Endodermal cell (in vitro differentiated cells): ENCODE measurements around the gene CHN2. TPM values are rescaled to one million over a fixed set of nuclear protein-coding genes. Genes with fewer than 3 reads are reported as not detected.

ENCODE experiments used
- DNase-seq: peaks from one replicate; pipeline ENCODE4 v3.0.0-alpha.2; 2017
- H3K27ac ChIP-seq: 2 replicates; pipeline ENCODE4 v1.5.1; 2013; ENCODE audit warnings: mild to moderate bottlenecking, low read depth, low read length, moderate library complexity
- H3K27me3 ChIP-seq: 2 replicates; pipeline ENCODE4 v1.6.1; 2013; ENCODE audit warnings: mild to moderate bottlenecking, low read length, moderate library complexity; ENCODE audit not compliant: insufficient read depth, control insufficient read depth, poor library complexity, severe bottlenecking
- H3K36me3 ChIP-seq: 2 replicates; pipeline ENCODE4 v1.7.0; 2013; ENCODE audit warnings: mild to moderate bottlenecking, low read length, moderate library complexity; ENCODE audit not compliant: control insufficient read depth, insufficient read depth
- H3K4me1 ChIP-seq: one replicate; pipeline ENCODE4 v1.7.0; 2013; ENCODE audit warnings: low read length; ENCODE audit not compliant: control insufficient read depth, insufficient read depth
- H3K4me3 ChIP-seq: 2 replicates; pipeline ENCODE4 v1.5.1; 2013; ENCODE audit warnings: mild to moderate bottlenecking, low read length, moderate library complexity
- H3K9ac ChIP-seq: 2 replicates; pipeline ENCODE4 v1.6.1; 2013; ENCODE audit warnings: mild to moderate bottlenecking, low read length, moderate library complexity; ENCODE audit not compliant: poor library complexity, severe bottlenecking; ENCODE audit errors: extremely low read depth
- H3K9me3 ChIP-seq: 2 replicates; pipeline ENCODE4 v1.6.1; 2013; ENCODE audit warnings: mild to moderate bottlenecking, low read length, moderate library complexity; ENCODE audit not compliant: control insufficient read depth
- H3K27ac Mint-ChIP-seq: 2 replicates; pipeline ENCODE4 v1.8.0; 2020; ENCODE audit warnings: mixed read lengths
- H3K27me3 Mint-ChIP-seq: 2 replicates; pipeline ENCODE4 v1.8.0; 2021; ENCODE audit warnings: mild to moderate bottlenecking, mixed read lengths; ENCODE audit not compliant: insufficient read depth
- H3K36me3 Mint-ChIP-seq: 2 replicates; pipeline ENCODE4 v1.8.0; 2020; ENCODE audit warnings: low read depth, mixed read lengths
- H3K4me1 Mint-ChIP-seq: 2 replicates; pipeline ENCODE4 v1.8.0; 2020; ENCODE audit warnings: mixed read lengths
- H3K4me3 Mint-ChIP-seq: 2 replicates; pipeline ENCODE4 v1.8.0; 2020; ENCODE audit warnings: mild to moderate bottlenecking, moderate library complexity, mixed read lengths
- H3K9me3 Mint-ChIP-seq: 2 replicates; pipeline ENCODE4 v1.8.0; 2020; ENCODE audit warnings: mild to moderate bottlenecking, mixed read lengths
- CTCF ChIP-seq: fragments of 200-600 bp; sonication (generic); conservative IDR thresholded peaks from 2 replicates; pipeline ENCODE4 v1.5.0; 2021; ENCODE audit warnings: antibody characterized with exemption, mild to moderate bottlenecking
- WGBS, 2 experiments: methylation state at CpG; one replicate each; pipeline versions ENCODE4 v1.1.5 to v1.1.7; 2013; ENCODE audit warnings: missing lambda C conversion rate in 2 of 2, mixed read lengths in 1 of 2; ENCODE audit not compliant: insufficient coverage in 1 of 2, insufficient read length in 1 of 2; 5-methylcytosine and 5-hydroxymethylcytosine counted together
- total RNA-seq, 2 donors: library from RNA; stranded (reverse); fragmentation: NEBNext Ultra II Directional in 1 of 2; extraction: Animal tissue kit (Norgen Biotek cat#: 25700) in 1 of 2; gene quantifications; 2 replicates in 1 of 2; 3 replicates in 1 of 2; pipeline ENCODE4 v1.2.1, GENCODE V29; 2021

Gene CHN2
- total RNA-seq, 2 donors from 2014 or later: 14.0 to 14.1 TPM

GRCh38 chr7:29310625-29311024, 116.0 kb downstream of the CHN2 start:
- H3K9me3 Mint-ChIP-seq: peaks cover 3% of the 10 kb centered on the region
- no peak overlapping the region for H3K27ac Mint-ChIP-seq
- no peak overlapping the region for H3K9ac ChIP-seq
- no peaks in the 10 kb centered on the region for H3K27me3 ChIP-seq
- H3K27me3 Mint-ChIP-seq: peaks cover 14% of the 10 kb centered on the region
- no peak overlapping the region for H3K27ac ChIP-seq
- DNase-seq: no peak
- no peak overlapping the region for H3K4me3 ChIP-seq
- no peaks in the 10 kb centered on the region for H3K4me1 ChIP-seq
- H3K4me1 Mint-ChIP-seq: peaks cover 34% of the 10 kb centered on the region
- no peaks in the 10 kb centered on the region for H3K36me3 Mint-ChIP-seq
- no peak overlapping the region for H3K4me3 Mint-ChIP-seq
- no peaks in the 10 kb centered on the region for H3K9me3 ChIP-seq
- no peak for TF ChIP-seq CTCF
- H3K36me3 ChIP-seq: no peaks in the 10 kb centered on the region

- Mint-ChIP-seq H3K27me3 (peaks cover 14% of the 10 kb centered on the region), H3K36me3 (no peaks in the 10 kb centered on the region), H3K9me3 (peaks cover 3% of the 10 kb centered on the region), H3K27ac (no peak overlapping the region), H3K4me1 (peaks cover 29% of the 10 kb centered on the region), H3K4me3 (no peak overlapping the region)
- H3K4me3 ChIP-seq: no peak overlapping the region
- H3K9ac ChIP-seq: no peak overlapping the region
- no peaks in the 10 kb centered on the region for H3K4me1 ChIP-seq
- no peak overlapping the region for H3K27ac ChIP-seq
- no peak for TF ChIP-seq CTCF
- no peaks in the 10 kb centered on the region for H3K27me3 ChIP-seq
- no peaks in the 10 kb centered on the region for H3K36me3 ChIP-seq
- 92 to 97% methylated on average over 3 of the region's 3 CpGs for WGBS, 2 experiments
- DNase-seq: no peak
- no peaks in the 10 kb centered on the region for H3K9me3 ChIP-seq
Measured at GRCh38 chr7:29311314-29311713, 116.7 kb downstream of the CHN2 start.

- H3K27ac ChIP-seq: no peak overlapping the region
- H3K36me3 ChIP-seq: no peaks in the 10 kb centered on the region
- no peaks in the 10 kb centered on the region for H3K9me3 ChIP-seq
- no peak overlapping the region for H3K9ac ChIP-seq
- H3K4me1 Mint-ChIP-seq: peaks cover 13% of the 10 kb centered on the region
- no peak for DNase-seq
- no peak overlapping the region for H3K4me3 ChIP-seq
- H3K9me3 Mint-ChIP-seq: peaks cover 3% of the 10 kb centered on the region
- no peaks in the 10 kb centered on the region for H3K4me1 ChIP-seq
- TF ChIP-seq CTCF: no peak
- H3K27ac Mint-ChIP-seq: no peak overlapping the region
- no peak overlapping the region for H3K4me3 Mint-ChIP-seq
- no peaks in the 10 kb centered on the region for H3K27me3 ChIP-seq
- WGBS, 2 experiments: 100% methylated on average over 1 of the region's 1 CpG; no CpG with 5 or more reads in 1 of the 2 experiments
- H3K36me3 Mint-ChIP-seq: no peaks in the 10 kb centered on the region
- peaks cover 35% of the 10 kb centered on the region for H3K27me3 Mint-ChIP-seq
Measured at GRCh38 chr7:29314148-29314547, 119.6 kb downstream of the CHN2 start.
